ENCODE results near the gene PER2.
A peak's percentile ranks its signal among the peaks of the same experiment; 100 is the strongest.

PER2 gene

GRCh38 chr2:238226698-238227586, 61.5 kb downstream of the PER2 start:
- H3K27ac Mint-ChIP-seq = peak overlapping the region in 1 of 3 experiments; percentile 63
- peaks cover 47% of the 10 kb centered on the region for H3K4me1 Mint-ChIP-seq
- no peaks in the 10 kb centered on the region for H3K9me3 Mint-ChIP-seq
- peaks cover 26% of the 10 kb centered on the region for H3K27me3 Mint-ChIP-seq (ENCODE audit: low read depth)
- H3K36me3 Mint-ChIP-seq (ENCODE audit: low read depth) = peaks cover 8% of the 10 kb centered on the region
- no peak overlapping the region for H3K4me3 Mint-ChIP-seq
- no peak for TF ChIP-seq CTCF (IDR thresholded peaks at IDR 0.05; ENCODE audit: unreplicated experiment in 3 of 3)

GRCh38 chr2:238225911-238226697, 62.3 kb downstream of the PER2 start:
- no peak for TF ChIP-seq CTCF (IDR thresholded peaks at IDR 0.05; ENCODE audit: unreplicated experiment in 3 of 3)
- Mint-ChIP-seq H3K4me3 (peak overlapping the region in 1 of 3 experiments; percentile 22), H3K27ac (peak overlapping the region in 2 of 3 experiments; percentile 46 to 85), H3K4me1 (peaks cover 42% of the 10 kb centered on the region), H3K27me3 (ENCODE audit: low read depth) (peaks cover 23% of the 10 kb centered on the region), H3K9me3 (no peaks in the 10 kb centered on the region), H3K36me3 (ENCODE audit: low read depth) (peaks cover 8% of the 10 kb centered on the region)

- Mint-ChIP-seq H3K36me3 (ENCODE audit: low read depth) (peaks cover 8% of the 10 kb centered on the region), H3K4me3 (no peak overlapping the region), H3K4me1 (peaks cover 34% of the 10 kb centered on the region), H3K9me3 (no peaks in the 10 kb centered on the region), H3K27me3 (ENCODE audit: low read depth) (peaks cover 15% of the 10 kb centered on the region), H3K27ac (peak overlapping the region in 2 of 3 experiments; percentile 46 to 85)
- no peak for TF ChIP-seq CTCF (IDR thresholded peaks at IDR 0.05; ENCODE audit: unreplicated experiment in 3 of 3)
These were observed 63.3 kb downstream of the PER2 start for GRCh38 chr2:238225121-238225520.

- no peak for TF ChIP-seq CTCF (IDR thresholded peaks at IDR 0.05; ENCODE audit: unreplicated experiment in 3 of 3)
- Mint-ChIP-seq H3K36me3 (ENCODE audit: low read depth) (peaks cover 8% of the 10 kb centered on the region), H3K4me1 (peaks cover 31% of the 10 kb centered on the region), H3K4me3 (no peak overlapping the region), H3K27me3 (ENCODE audit: low read depth) (peaks cover 13% of the 10 kb centered on the region), H3K9me3 (no peaks in the 10 kb centered on the region), H3K27ac (peak overlapping the region in 1 of 3 experiments; percentile 69)
These were observed 63.9 kb downstream of the PER2 start for GRCh38 chr2:238224356-238225035.

- no peaks in the 10 kb centered on the region for H3K36me3 Mint-ChIP-seq (ENCODE audit: low read depth)
- H3K4me1 Mint-ChIP-seq = peaks cover 18% of the 10 kb centered on the region
- H3K4me3 Mint-ChIP-seq = no peak overlapping the region
- H3K9me3 Mint-ChIP-seq = no peaks in the 10 kb centered on the region
- TF ChIP-seq CTCF (IDR thresholded peaks at IDR 0.05; ENCODE audit: unreplicated experiment in 3 of 3) = no peak
- no peak overlapping the region for H3K27ac Mint-ChIP-seq
- H3K27me3 Mint-ChIP-seq (ENCODE audit: low read depth) = peaks cover 4% of the 10 kb centered on the region
These were observed 67.4 kb downstream of the PER2 start for GRCh38 chr2:238220892-238221521.

Data from nephron (organoid).